ENCODE measurements around the gene BEX1. TPM values are rescaled to one million over a fixed set of nuclear protein-coding genes. Genes with fewer than 3 reads are reported as not detected.
"Not testable (repeated sequence)": the region's sequence is repeated elsewhere in the genome, so short reads cannot be mapped to it uniquely, and the experiment has no call there.

Gene BEX1
- 10.7 to 12.2 TPM (median 10.8 TPM) in 3 replicates for total RNA-seq

DNA sequence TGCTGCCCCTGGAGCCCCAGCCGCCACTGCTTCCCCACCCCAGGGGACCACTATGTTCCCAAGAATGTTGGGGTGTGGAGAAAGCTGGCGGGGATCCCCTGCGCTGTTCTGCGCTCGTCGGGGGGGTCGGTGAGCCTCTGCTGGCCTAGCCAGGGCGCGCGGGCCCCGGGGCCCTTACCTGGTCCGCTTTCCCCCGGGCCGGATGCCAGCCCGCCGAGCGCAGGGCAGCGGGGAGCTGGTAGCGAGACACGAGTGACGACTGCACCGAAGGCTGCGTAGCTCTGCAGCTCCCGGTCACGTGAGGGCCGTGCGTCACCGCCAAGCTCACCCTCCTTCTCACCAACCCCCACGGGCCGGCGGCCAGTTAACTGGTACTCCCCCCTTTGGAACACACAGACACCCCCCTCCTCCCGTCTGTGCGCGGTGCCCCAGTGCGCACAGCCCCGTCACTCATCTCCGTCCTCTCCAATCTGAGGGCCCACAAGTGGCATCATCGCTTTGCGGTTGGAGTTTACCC lies at the start of gene BEX1:
BEX1 (minus strand) TSS at position 254 of the 517 bp plus-strand sequence. CDS start 897 bp downstream, outside the sequence.
- Mint-ChIP-seq H3K27ac (no peak within 1 kb of the TSS), H3K9me3 (peaks cover 6% of the 10 kb centered on the region), H3K27me3 (ENCODE audit: low read depth) (peaks cover 21% of the 10 kb centered on the region), H3K36me3 (no peaks in the 10 kb centered on the region), H3K4me1 (peaks cover 3% of the 10 kb centered on the region), H3K4me3 (peak within 1 kb of the TSS; percentile 63)
- TF ChIP-seq, protein P1, sequence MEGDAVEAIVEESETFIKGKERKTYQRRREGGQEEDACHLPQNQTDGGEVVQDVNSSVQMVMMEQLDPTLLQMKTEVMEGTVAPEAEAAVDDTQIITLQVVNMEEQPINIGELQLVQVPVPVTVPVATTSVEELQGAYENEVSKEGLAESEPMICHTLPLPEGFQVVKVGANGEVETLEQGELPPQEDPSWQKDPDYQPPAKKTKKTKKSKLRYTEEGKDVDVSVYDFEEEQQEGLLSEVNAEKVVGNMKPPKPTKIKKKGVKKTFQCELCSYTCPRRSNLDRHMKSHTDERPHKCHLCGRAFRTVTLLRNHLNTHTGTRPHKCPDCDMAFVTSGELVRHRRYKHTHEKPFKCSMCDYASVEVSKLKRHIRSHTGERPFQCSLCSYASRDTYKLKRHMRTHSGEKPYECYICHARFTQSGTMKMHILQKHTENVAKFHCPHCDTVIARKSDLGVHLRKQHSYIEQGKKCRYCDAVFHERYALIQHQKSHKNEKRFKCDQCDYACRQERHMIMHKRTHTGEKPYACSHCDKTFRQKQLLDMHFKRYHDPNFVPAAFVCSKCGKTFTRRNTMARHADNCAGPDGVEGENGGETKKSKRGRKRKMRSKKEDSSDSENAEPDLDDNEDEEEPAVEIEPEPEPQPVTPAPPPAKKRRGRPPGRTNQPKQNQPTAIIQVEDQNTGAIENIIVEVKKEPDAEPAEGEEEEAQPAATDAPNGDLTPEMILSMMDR (IDR thresholded peaks at IDR 0.05; ENCODE audit: unreplicated experiment), result no peak
- peak in 1 of 2 experiments; percentile 44 for DNase-seq (ENCODE audit: low spot score in 2 of 2, unreplicated experiment in 2 of 2)

DNA sequence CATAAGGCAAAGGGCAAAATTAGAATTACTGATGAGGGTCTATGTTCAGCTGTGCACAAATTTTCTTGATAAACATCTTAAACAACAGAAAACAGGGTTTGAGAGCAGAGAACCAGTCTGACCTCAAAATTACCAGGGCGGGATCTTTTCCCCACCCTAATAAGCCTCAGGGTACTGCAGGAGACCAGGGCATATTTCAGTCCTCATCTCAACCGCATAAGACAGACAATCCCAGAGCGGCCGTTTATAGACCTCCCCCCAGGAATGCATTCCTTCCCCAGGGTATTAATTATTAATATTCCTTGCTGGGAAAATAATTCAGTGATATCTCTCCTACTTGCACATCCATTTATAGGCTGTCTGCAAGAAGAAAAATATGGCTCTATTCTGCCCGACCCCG lies 45.5 kb upstream of the BEX1 start:
- H3K9me3 Mint-ChIP-seq, result peaks cover 36% of the 10 kb centered on the region
- not testable (repeated sequence) for H3K4me1 Mint-ChIP-seq; H3K27ac Mint-ChIP-seq; H3K4me3 Mint-ChIP-seq; DNase-seq (ENCODE audit: low spot score in 2 of 2, unreplicated experiment in 2 of 2); H3K36me3 Mint-ChIP-seq; H3K27me3 Mint-ChIP-seq (ENCODE audit: low read depth)

DNA sequence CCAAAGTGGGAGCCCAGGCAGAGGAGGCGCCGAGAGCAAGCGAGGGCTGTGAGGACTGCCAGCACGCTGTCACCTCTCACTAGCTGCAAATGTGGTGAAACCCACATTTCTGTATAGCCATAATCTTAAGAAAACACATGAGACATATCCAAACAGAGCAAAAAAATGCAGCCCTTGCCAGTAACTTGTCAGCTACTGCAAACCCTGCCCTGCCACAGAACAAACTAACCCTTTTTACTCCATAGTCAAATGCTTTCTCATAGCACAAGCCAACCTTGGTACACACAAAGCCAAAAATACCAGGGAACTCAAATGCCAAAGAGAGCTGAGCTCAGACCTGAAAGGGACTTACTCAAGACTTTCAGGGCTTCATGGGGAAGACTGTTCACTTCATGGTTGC lies 43.9 kb upstream of the BEX1 start:
- Mint-ChIP-seq H3K36me3 (no peaks in the 10 kb centered on the region), H3K27ac (no peak overlapping the region), H3K4me1 (no peaks in the 10 kb centered on the region), H3K27me3 (ENCODE audit: low read depth) (no peaks in the 10 kb centered on the region), H3K9me3 (peaks cover 32% of the 10 kb centered on the region), H3K4me3 (no peak overlapping the region)
- TF ChIP-seq, protein P1 (IDR thresholded peaks at IDR 0.05; ENCODE audit: unreplicated experiment), result no peak
- no peak for DNase-seq (ENCODE audit: low spot score in 2 of 2, unreplicated experiment in 2 of 2)

DNA sequence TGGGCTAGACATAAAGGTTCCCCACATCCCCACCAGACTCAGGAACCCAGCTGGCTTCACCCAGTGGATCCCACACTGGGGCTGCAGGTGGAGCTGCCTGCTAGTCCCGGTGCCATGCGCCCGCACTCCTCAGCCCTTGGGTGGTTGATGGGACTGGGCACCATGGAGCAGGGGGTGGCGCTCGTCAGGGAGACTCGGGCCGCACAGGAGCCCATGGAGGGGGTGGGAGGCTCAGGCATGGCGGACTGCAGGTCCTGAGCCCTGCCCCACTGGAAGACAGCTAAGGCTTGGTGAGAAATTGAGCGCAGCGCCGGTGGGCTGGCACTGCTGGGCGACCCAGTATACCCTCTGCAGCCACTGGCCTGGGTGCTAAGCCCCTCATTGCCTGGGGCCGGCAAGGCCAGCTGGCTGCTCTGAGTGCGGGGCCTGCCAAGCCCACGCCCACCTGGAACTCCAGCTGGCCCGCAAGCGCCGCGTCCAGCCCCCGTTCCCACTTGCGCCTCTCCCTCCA lies 43.3 kb upstream of the BEX1 start:
- not testable (repeated sequence) for H3K27me3 Mint-ChIP-seq (ENCODE audit: low read depth); H3K4me3 Mint-ChIP-seq; DNase-seq (ENCODE audit: low spot score in 2 of 2, unreplicated experiment in 2 of 2); H3K27ac Mint-ChIP-seq; H3K4me1 Mint-ChIP-seq; H3K36me3 Mint-ChIP-seq
- H3K9me3 Mint-ChIP-seq, result peaks cover 29% of the 10 kb centered on the region

DNA sequence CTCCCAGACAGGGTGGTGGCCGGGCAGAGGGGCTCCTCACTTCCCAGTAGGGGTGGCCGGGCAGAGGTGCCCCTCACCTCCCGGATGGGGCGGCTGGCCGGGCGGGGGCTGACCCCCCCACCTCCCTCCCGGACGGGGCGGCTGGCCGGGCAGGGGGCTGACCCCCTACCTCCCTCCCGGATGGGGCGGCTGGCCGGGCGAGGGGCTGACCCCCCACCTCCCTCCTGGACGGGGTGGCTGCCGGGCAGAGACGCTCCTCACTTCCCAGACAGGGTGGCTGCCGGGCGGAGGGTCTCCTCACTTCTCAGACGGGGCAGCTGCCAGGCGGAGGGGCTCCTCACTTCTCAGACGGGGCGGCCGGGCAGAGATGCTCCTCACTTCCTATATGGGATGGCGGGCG lies 40.4 kb upstream of the BEX1 start:
- H3K27ac Mint-ChIP-seq; H3K27me3 Mint-ChIP-seq (ENCODE audit: low read depth); H3K36me3 Mint-ChIP-seq; H3K4me1 Mint-ChIP-seq; DNase-seq (ENCODE audit: low spot score in 2 of 2, unreplicated experiment in 2 of 2); H3K4me3 Mint-ChIP-seq: not testable (repeated sequence)
- H3K9me3 Mint-ChIP-seq, result peaks cover 22% of the 10 kb centered on the region

DNA sequence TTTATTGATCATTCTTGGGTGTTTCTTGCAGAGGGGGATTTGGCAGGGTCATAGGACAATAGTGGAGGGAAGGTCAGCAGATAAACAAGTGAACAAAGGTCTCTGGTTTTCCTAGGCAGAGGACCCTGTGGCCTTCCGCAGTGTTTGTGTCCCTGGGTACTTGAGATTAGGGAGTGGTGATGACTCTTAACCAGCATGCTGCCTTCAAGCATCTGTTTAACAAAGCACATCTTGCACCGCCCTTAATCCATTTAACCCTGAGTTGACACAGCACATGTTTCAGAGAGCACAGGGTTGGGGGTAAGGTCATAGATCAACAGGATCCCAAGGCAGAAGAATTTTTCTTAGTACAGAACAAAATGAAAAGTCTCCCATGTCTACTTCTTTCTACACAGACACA lies 39.9 kb upstream of the BEX1 start:
- H3K27ac Mint-ChIP-seq; H3K4me3 Mint-ChIP-seq; H3K36me3 Mint-ChIP-seq; H3K27me3 Mint-ChIP-seq (ENCODE audit: low read depth); DNase-seq (ENCODE audit: low spot score in 2 of 2, unreplicated experiment in 2 of 2); H3K4me1 Mint-ChIP-seq: not testable (repeated sequence)
- peaks cover 18% of the 10 kb centered on the region for H3K9me3 Mint-ChIP-seq

DNA sequence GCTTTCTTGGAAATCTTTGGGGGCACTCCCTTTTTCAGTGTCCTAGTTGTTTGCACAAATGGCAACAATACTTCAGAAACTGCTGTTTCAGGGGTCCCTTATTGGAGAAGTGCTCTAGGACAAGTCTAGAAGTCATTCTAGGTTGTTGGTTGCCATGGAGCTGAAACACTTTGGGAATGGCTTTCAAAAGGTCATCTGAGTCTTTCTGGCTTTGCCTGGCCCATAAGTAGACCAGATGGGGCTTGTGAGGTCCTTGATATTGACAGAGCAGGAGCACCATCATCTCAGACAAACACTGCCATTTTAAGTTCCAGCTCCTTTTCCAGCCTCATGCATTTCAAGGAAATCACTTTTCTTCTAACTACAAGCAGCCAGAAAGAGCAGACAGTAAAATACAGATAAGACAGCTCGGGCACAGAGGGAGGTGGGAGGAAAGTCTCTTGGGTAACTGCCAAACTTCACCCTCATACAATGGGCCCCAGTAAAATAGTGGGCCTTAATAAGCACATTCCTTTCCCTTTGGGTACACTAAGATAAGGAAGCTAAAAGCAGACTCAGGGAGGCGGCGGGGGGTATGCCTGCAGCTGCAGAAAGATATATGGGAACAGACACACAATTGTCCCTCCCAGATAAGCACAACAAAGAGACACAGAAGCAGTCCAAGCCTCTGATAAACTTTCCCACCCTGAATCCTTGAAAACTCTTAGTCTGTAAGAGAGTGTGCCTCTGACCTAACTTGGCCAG lies 37.5 kb upstream of the BEX1 start:
- Mint-ChIP-seq H3K27me3 (ENCODE audit: low read depth) (no peaks in the 10 kb centered on the region), H3K36me3 (no peaks in the 10 kb centered on the region), H3K4me3 (no peak overlapping the region), H3K9me3 (peaks cover 13% of the 10 kb centered on the region), H3K27ac (peak overlapping the region; percentile 68), H3K4me1 (peaks cover 9% of the 10 kb centered on the region)
- TF ChIP-seq, protein P1 (IDR thresholded peaks at IDR 0.05; ENCODE audit: unreplicated experiment), result no peak
- no peak for DNase-seq (ENCODE audit: low spot score in 2 of 2, unreplicated experiment in 2 of 2)

All from mesothelial cell of epicardium (in vitro differentiated cells).